Brain microvascular endothelial cell (primary cell): Measurements from ENCODE around the gene GATM.
A peak's percentile ranks its signal among the peaks of the same experiment; 100 is the strongest.

Source experiments
- DNase-seq: peaks from one replicate; pipeline ENCODE4 v3.0.0-alpha.2; 2020
- H3K27ac ChIP-seq: fragments of 250-450 bp; sonication (Bioruptor Pico); 2 replicates; pipeline ENCODE4 v1.5.1; 2020; ENCODE audit warnings: mild to moderate bottlenecking, moderate library complexity
- H3K27me3 ChIP-seq: fragments of 250-450 bp; sonication (Bioruptor Pico); replicated peaks from 2 replicates; pipeline ENCODE4 v1.5.1; 2020; ENCODE audit warnings: mild to moderate bottlenecking
- H3K36me3 ChIP-seq: fragments of 250-450 bp; sonication (Bioruptor Pico); replicated peaks from 2 replicates; pipeline ENCODE4 v1.5.1; 2020; ENCODE audit warnings: mild to moderate bottlenecking
- H3K4me3 ChIP-seq: 2 replicates; pipeline ENCODE4 v1.5.1; 2011; ENCODE audit warnings: low read depth, mild to moderate bottlenecking, control low read depth, low read length, moderate library complexity
- CTCF ChIP-seq: IDR thresholded peaks from 2 replicates; pipeline ENCODE4 v1.5.1; 2011; ENCODE audit warnings: low read depth, mild to moderate bottlenecking, moderate library complexity, low read length, control low read depth, inconsistent platforms; ENCODE audit errors: missing control alignments
- in situ Hi-C: cut with HindIII; loops from 2 replicates; pipeline ENCODE4 v1.10.0; 2017; ENCODE audit warnings: low sequenced_read_pairs, low pct_ligation_motif_present

The GATM gene

DNA sequence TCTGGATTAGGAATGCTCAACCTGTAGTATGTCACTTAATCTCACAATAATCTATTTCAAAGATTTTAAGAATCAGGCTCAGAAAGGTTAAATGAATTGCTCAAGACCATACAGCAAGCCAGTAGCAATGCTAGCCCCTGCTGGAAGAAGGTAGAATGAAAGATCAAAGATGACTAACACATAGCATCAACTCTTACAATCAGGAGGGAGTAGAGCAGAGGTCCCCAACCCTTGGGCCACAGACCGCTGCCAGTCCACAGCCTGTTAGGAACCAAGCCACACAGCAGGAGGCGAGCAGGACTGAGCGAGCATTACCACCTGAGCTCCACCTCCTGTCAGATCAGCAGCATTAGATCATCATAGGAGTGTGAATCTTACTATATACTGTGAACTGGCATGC lies 15.5 kb upstream of the GATM start:
- H3K27ac ChIP-seq, result no peak overlapping the region
- peaks cover 2% of the 10 kb centered on the region for H3K27me3 ChIP-seq
- TF ChIP-seq CTCF, result peak; percentile 44
- no peak overlapping the region for H3K4me3 ChIP-seq
- DNase-seq, result no peak
- H3K36me3 ChIP-seq, result no peaks in the 10 kb centered on the region
- in situ Hi-C loops, result no loop called here

DNA sequence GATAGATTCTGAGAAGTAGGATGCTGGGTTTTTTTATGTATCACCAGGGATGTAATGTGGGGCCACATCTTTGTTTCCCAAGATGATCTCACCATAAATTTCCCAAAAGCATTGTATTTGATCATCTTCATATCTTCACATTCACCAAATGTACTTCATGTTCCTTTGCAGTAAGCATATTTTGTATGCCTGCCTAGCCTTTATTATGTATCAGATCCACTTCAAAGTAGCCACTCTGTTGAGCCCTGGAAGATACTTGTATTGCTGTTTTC lies 14.2 kb upstream of the GATM start:
- Histone ChIP-seq H3K4me3 (no peak overlapping the region), H3K27me3 (peaks cover 2% of the 10 kb centered on the region), H3K27ac (no peak overlapping the region), H3K36me3 (no peaks in the 10 kb centered on the region)
- in situ Hi-C loops, result no loop called here
- DNase-seq, result no peak
- no peak for TF ChIP-seq CTCF

- in situ Hi-C loops, result no loop called here
- no peak overlapping the region for H3K27ac ChIP-seq
- H3K36me3 ChIP-seq, result no peaks in the 10 kb centered on the region
- no peak for DNase-seq
- peaks cover 2% of the 10 kb centered on the region for H3K27me3 ChIP-seq
- no peak overlapping the region for H3K4me3 ChIP-seq
- TF ChIP-seq CTCF, result no peak
These were observed 13.6 kb upstream of the GATM start for GRCh38 chr15:45391746-45392583.

DNA sequence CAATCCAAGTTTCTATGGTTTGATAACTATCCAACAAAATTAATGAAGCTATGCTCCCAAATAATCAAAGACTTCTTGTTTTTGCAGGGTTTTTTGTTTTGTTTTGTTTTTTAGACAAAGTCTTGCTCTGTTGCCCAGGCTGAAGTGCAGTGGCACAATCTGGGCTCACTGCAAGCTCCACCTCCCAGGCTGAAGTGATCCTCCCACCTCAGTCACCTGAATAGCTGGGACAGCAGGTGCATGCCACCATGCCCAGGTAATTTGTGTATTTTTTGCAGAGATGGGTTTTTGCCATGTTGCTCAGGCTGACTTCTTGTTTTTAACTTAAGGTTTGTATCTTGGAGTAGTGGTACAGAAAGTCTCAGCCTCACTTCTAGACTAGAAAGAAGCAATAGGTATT lies 11.0 kb upstream of the GATM start:
- no peak for TF ChIP-seq CTCF
- Histone ChIP-seq H3K36me3 (no peaks in the 10 kb centered on the region), H3K4me3 (no peak overlapping the region), H3K27me3 (peaks cover 5% of the 10 kb centered on the region), H3K27ac (no peak overlapping the region)
- in situ Hi-C loops, result no loop called here
- DNase-seq, result no peak

- H3K27me3 ChIP-seq, result peaks cover 5% of the 10 kb centered on the region
- no peak for DNase-seq
- H3K27ac ChIP-seq, result no peak overlapping the region
- no peak for TF ChIP-seq CTCF
- in situ Hi-C loops, result no loop called here
- no peak overlapping the region for H3K4me3 ChIP-seq
- H3K36me3 ChIP-seq, result no peaks in the 10 kb centered on the region
These were observed 9.2 kb upstream of the GATM start for GRCh38 chr15:45387380-45388007.
